IPS DF 4.7 (cell line): Measurements from ENCODE around the gene MED22.
"Not testable (repeated sequence)": the region's sequence is repeated elsewhere in the genome, so short reads cannot be mapped to it uniquely, and the experiment has no call there.

ENCODE experiments used
- DNase-seq: peaks from one replicate; pipeline ENCODE4 v3.0.0-alpha.2; 2013; ENCODE audit warnings: low spot score; ENCODE audit errors: extremely low read depth

The MED22 gene

GRCh38 chr9:133339641-133340040 lies 8.3 kb downstream of the MED22 start:
- no peak for DNase-seq

GRCh38 chr9:133335924-133336811 lies 11.8 kb downstream of the MED22 start, which contains the start of gene SURF6:
TSS of gene SURF6 (minus strand) at chr9:133336188. CDS start at chr9:133336132, 56 bp downstream.
- DNase-seq = no peak

- DNase-seq = not testable (repeated sequence)
These were observed 13.0 kb downstream of the MED22 start for GRCh38 chr9:133334888-133335287.

GRCh38 chr9:133334161-133334560 lies 13.8 kb downstream of the MED22 start:
- no peak for DNase-seq

- DNase-seq = no peak
These were observed 14.4 kb downstream of the MED22 start for GRCh38 chr9:133333566-133333965.

DNA sequence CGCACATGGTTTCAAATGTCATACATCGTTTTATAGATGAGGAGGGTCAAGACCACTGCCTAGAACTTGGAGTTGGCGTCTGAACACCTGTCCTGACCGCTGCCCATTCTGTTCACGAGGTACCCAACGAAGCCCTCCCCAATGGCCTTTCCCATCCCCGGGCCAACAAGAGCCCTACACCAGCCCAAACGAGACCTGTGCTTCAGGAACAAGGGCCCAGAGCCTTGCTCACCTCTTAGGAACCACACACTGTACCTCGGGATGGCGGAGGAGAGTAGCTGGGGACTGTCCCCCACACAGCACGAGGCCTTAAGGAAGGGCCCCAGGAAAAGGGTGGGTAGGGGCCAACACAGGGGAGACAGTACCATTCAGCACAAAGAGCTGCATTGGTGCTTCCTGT lies 14.9 kb downstream of the MED22 start:
- DNase-seq = no peak

DNA sequence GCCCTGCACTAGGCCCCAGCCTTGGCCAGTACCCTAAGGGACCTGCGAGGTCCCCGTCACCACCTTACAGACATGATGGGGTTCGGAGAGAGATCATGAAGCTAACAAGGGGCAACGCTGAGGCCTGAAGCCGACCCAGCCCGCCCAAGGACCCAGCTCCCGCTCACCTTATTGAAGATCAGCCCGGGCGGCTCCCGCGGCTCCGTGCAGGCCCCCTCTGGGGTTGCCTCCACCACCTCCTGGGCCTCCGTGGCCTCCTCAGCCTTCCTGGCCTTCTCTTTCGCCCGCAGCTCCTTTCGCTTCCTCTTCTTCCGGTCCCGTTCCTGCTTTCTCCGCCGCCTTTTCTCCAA lies 15.6 kb downstream of the MED22 start:
- DNase-seq = no peak

DNA sequence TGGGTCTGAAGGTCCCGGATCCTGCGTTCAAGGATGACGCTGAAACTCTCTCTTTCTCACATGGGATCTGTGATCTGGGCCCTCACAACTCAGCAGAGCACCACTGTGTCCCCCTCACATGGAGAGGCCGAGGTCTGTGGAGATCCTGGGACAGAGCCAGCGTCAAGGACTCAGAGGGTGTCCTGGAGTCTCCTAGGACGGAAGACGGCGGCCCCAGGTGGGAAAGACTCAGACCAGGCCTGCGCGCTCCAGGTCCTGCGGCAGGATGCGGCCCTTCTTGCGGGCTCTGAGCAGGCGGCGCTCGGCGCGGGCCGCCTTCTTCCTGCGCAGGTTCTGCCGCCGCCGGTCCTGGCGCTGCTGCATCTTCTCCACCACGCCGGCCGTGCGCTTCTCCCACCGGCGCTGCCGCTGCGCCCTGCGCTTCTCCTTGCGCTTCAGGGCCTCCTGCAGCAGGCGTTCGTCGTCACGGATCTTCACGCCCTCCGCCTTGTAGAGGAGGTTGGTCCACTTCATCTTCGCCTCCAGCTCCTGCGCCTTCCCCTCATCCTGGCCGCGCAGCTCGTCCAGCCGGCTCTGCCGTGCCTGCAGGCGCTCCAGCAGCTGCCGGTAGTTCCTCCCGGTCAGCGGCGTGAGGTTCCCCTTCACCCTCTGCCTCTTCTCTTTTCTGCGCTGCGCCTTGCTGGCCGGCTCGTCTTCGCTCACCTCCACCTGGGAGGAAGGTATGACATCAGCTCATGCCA lies 16.1 kb downstream of the MED22 start:
- DNase-seq = no peak

GRCh38 chr9:133331221-133331620 lies 16.7 kb downstream of the MED22 start:
- no peak for DNase-seq

DNA sequence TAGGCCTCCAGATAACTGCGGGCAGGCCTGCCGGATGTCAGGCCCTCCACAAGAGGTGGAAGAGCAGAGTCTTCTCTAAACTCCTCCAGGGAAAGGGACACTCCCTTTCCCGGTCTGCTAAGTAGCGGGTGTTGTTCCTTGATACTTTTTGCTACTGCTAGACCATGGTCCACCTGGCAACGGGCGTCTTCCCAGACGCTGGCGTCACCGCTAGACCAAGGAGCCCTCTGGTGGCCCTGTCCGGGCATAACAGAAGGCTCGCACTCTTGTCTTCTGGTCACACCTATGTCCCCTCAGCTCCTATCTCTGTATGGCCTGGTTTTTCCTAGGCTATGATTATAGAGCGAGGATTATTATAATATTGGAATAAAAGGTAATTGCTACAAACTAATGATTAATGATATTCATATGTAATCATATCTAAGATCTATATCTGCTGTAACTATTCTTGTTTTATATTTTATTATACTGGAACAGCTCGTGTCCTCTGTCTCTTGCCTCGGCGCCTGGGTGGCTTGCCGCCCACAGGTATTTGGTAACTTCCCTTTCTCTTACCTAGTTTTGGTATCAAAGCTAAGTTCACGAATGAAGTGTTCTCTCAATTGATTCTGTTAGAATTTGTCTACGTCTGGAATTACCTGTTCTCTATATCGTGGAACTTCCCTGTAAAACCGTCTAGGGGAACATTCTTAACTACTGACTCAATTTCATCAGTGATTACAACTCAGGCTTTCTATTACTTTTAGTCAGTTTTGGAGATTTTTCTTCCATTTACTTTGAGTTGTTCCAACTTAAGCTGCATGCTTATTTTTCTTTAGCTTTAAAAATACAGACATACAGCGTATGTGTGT lies 18.4 kb downstream of the MED22 start:
- DNase-seq = not testable (repeated sequence)

DNA sequence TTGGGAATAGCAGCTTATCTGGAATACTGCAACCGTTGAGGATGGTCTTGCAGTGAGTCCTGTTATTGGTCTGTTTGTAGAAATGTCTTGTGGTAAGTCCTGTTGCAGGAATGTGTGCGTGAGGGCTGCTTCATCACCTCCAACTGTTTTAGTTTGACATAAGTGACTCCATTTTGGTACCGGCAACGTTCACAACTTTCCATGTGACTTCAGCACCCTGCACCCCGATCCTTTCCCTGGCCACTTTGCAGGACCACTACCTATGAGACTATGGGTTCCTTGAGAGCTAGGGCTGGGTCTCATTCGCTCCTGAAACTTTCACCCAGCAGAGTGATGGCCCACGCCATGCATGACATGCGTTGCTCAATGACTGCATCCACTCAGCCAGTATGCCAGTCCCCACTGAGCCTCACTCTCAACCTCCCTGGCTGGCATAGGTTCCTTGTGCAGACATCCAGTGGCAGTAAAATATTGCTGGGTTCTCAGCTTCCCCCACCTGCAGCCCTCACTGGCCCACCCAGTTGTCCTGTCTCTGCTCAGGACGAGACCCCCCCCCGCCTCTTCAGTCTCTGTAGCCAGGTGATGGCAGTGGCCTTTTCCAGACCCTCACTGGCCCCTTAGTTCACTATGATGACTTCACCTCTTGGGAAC lies 20.0 kb downstream of the MED22 start:
- DNase-seq = no peak

- not testable (repeated sequence) for DNase-seq
These were observed 20.9 kb downstream of the MED22 start for GRCh38 chr9:133327021-133327420.

DNA sequence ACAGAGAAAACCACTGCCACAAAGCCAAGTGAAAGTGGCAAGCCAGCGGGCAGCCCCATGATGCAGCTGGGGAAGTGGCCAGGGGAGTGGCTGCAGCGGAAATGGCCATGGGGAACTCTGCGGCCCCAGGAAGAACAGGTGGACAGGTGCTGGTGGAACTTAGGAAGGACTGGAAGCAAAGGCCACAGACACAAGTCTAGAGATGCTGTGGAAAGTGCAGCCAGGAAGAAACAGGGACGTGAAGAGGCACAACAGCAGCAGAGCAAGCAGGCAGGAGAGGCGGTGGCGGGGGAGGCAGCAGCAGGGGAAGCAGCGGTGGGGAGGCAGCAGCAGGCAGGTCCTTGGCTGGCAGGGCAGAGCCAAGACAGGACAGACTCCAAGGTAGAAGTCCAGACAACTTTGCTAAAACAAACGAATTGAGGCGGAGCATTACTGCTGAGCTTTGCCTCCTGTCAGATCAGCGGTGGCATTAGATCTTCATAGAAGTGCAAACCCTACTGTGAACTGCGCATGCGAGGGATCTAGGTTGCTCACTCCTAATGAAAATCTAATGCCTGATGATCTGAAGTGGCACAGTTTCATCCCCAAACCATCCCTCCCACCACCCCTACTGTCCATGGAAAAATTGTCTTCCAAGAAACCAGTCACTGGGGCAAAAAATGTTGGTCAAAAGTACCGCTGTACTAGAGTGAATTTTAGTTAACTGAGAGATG lies 23.8 kb downstream of the MED22 start:
- DNase-seq = no peak

GRCh38 chr9:133323211-133323610 lies 24.7 kb downstream of the MED22 start:
- no peak for DNase-seq

GRCh38 chr9:133322701-133323100 lies 25.2 kb downstream of the MED22 start:
- DNase-seq = no peak

GRCh38 chr9:133321411-133321935 lies 26.5 kb downstream of the MED22 start:
- no peak for DNase-seq

DNA sequence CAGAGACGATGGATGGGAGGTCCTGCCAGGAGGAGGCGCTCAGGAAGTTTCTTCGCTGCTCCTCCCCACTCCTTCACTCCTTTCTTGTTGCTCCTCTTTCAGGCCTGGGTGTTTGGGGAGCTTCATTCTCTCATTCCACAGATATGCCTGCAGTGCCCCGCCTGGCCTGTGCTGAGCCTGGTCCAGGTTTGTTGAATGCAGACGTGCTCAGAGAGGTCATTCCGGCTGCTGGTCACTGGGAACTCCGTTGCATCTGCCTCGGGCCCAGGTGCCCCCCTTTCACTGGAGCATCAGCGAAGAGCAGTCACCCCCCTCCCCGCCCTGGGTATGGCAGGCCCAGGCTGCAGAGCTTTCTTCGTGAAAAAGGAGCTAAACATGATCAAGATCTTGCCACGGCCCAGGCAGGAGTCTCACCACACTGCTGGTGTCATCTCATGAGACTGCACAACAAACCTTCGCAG lies 27.5 kb downstream of the MED22 start:
- DNase-seq = no peak

DNA sequence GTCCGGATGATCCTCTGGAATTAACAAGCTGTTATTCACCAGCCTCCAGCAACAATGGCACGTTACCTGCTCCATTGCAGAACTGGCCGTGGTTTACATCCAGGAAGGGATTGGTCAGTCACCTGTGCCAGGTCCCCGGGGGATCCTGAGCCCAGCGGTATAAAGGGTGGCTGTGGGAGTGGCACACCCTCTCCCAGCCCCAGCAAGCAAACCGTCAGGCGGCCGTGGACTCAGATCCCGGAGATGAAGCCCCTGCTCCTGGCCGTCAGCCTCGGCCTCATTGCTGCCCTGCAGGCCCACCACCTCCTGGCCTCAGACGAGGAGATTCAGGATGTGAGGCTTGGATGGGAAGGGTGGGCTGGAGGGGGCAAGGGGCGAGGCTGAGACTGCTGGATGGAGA lies 30.4 kb downstream of the MED22 start:
- not testable (repeated sequence) for DNase-seq

DNA sequence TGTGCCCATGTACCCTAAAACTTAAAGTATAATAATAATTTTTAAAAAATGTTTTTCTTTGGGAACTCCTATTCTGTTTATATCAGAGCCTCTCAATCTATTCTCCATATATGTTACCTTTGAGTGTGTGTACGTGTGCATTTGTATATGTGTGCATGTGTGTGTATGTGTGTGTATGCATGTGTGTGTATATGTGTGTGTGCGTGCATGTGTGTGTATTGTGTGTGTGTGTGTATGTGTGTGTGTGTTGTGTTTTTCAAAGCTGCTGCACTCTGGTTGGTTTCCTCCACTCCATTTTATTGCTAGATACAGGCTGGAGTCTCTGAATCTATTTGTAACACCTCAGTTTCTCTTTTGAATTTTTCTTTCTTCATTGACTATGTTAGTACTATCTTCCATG lies 31.9 kb downstream of the MED22 start:
- no peak for DNase-seq

DNA sequence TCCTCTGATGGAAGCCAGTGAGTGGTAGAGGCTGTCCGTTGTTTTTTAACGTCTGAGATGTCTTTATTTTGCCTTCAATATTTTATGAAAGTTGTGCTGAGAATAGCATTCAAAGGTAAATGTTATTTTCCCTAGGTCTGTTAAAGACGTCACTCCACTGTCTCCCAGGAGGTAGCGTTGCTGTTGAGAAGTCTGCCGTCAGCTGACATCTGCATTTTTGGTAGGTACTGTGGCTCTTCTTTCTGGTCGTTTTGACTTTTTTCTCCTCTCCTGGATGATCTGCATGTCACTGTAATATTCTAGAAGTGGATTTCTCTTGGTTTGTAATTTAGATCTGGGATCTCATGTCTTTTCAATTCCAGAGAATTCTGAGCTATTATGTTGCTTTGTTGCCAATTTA lies 38.3 kb downstream of the MED22 start:
- no peak for DNase-seq
